ENCODE measurements around the gene OR51S1.

DNA sequence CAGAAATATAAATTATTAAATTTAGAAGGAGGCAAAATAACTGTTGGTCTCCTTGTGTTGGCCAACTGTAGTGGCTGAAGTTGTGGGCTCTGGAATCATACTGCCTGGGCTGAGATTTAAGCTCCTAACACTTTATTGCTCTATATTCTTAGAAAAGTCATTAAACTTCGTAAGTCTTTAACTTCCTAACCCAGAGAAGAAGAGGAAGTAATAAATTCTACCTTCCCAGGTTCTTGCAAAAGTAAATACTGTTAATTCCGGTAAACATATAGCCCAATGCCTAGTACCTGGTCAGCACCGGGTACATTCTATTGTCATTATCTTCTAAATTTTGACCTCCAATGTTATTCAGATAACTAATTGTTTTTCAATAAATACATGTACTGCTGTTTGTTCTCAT lies 37.2 kb upstream of the OR51S1 start:
- TF ChIP-seq, protein P1, sequence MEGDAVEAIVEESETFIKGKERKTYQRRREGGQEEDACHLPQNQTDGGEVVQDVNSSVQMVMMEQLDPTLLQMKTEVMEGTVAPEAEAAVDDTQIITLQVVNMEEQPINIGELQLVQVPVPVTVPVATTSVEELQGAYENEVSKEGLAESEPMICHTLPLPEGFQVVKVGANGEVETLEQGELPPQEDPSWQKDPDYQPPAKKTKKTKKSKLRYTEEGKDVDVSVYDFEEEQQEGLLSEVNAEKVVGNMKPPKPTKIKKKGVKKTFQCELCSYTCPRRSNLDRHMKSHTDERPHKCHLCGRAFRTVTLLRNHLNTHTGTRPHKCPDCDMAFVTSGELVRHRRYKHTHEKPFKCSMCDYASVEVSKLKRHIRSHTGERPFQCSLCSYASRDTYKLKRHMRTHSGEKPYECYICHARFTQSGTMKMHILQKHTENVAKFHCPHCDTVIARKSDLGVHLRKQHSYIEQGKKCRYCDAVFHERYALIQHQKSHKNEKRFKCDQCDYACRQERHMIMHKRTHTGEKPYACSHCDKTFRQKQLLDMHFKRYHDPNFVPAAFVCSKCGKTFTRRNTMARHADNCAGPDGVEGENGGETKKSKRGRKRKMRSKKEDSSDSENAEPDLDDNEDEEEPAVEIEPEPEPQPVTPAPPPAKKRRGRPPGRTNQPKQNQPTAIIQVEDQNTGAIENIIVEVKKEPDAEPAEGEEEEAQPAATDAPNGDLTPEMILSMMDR (IDR thresholded peaks at IDR 0.05; ENCODE audit: low read depth, low read length, poor library complexity, severe bottlenecking) = no peak
- TF ChIP-seq EZH2phosphoT487 (IDR thresholded peaks at IDR 0.05; ENCODE audit: borderline replicate concordance, low read length) = no peak

All from DOHH2 (cell line).